Dedifferentiated amniotic fluid mesenchymal stem cell (primary cell): ENCODE results near the gene TCAF2.
"Not testable (repeated sequence)": the region's sequence is repeated elsewhere in the genome, so short reads cannot be mapped to it uniquely, and the experiment has no call there.

Source experiments
- DNase-seq: peaks from one replicate; pipeline ENCODE4 v3.0.0-alpha.2; 2016; ENCODE audit errors: extremely low spot score

Gene TCAF2

GRCh38 chr7:143620646-143621045, at the start of gene TCAF2:
TCAF2 (plus strand) TSS chr7:143620974.
- not testable (repeated sequence) for DNase-seq

- DNase-seq, result not testable (repeated sequence)
Observed at GRCh38 chr7:143571501-143571900, 49.3 kb upstream of the TCAF2 start, which contains the start of gene CTAGE15. CTAGE15 (plus strand) TSS chr7:143571801; CDS start chr7:143571818, 17 bp downstream.

GRCh38 chr7:143588183-143588582, 32.6 kb upstream of the TCAF2 start:
- not testable (repeated sequence) for DNase-seq

DNA sequence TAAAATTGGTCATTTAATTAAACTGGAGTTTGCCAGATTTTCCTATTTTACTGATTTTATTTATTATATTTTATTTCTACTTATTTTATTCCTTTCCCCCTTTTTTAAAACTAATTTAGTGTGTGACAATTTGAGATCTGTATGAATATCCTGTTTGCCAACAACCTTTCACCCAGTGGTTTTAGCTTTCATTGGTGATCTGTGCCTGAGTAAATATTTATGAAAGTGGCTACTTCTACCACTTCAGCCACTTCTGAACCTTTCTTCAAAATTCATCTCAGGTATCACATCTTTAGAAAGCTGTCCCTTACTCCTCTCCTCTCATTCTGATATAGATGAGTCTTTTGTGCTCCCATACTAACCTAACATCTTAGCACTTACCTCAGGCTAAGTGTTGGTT, 30.9 kb upstream of the TCAF2 start:
- DNase-seq, result not testable (repeated sequence)

GRCh38 chr7:143598086-143598485, 22.7 kb upstream of the TCAF2 start:
- DNase-seq, result not testable (repeated sequence)

GRCh38 chr7:143603549-143603948, 17.2 kb upstream of the TCAF2 start:
- DNase-seq, result not testable (repeated sequence)

GRCh38 chr7:143606088-143606487, 14.7 kb upstream of the TCAF2 start:
- DNase-seq, result not testable (repeated sequence)

DNA sequence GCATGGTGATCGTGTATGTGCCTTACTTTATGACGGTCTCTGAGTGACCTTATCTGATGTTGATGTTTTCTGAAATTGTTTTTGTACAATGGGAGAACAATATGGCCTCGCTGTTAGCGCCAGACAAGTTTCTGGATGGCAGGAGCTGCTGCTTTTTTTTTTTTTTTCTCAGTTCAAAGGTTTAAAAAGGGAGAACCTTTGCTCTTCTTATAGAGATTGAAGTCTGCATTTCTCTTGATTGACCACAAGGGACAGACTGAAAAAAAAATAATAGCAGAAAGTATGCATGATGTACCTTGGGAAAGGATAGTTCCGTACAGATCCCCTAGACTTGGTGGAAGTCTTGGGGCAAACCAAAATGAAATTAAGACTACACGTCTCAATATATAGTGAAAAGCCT, 5.2 kb upstream of the TCAF2 start:
- DNase-seq, result peak; percentile 12

DNA sequence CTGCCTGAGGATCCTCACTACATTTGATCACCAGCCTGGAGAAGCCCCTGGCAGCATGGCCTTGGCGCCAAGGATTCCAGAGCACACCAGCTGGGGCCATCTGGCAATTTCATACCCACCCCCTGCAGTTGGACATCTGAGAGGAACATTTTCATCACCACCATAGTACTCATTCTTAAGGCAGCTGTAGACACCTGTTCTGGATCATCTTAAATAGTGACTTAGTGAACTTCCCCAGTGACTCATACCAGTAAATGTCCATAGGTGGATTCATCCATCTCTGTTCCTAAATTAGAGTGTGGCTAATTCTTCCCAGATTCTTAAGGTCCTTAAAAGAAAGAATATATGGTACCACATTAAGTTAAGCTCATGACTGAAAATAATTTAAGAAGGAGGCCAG, 3.6 kb upstream of the TCAF2 start:
- DNase-seq, result not testable (repeated sequence)

GRCh38 chr7:143620058-143620457, 716 bp upstream of the TCAF2 start:
- not testable (repeated sequence) for DNase-seq

- DNase-seq, result not testable (repeated sequence)
Observed at GRCh38 chr7:143621175-143621574, 401 bp downstream of the TCAF2 start.

DNA sequence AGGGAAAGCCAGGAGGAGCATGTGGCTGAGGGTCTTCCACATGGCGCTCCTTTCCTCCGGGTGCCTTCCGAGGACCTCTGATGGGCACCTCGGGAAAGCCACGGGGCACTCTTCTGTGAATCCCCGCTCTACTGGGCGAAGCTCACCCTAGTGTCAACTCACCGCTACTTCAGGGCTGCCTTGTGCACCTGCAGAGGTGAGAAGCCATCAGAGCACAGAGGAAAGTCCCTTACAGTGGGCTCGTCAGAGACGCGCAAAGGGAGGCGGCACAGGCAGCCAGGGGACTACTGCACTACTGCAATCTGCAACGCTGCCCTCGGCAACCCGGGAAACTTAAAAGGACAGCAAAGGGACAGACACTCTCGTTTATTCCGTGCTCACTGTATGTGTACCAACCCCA, 1.4 kb downstream of the TCAF2 start:
- DNase-seq, result not testable (repeated sequence)

- DNase-seq, result not testable (repeated sequence)
Observed at GRCh38 chr7:143630653-143631052, 9.9 kb downstream of the TCAF2 start.

GRCh38 chr7:143632506-143632905, 11.7 kb downstream of the TCAF2 start:
- not testable (repeated sequence) for DNase-seq

DNA sequence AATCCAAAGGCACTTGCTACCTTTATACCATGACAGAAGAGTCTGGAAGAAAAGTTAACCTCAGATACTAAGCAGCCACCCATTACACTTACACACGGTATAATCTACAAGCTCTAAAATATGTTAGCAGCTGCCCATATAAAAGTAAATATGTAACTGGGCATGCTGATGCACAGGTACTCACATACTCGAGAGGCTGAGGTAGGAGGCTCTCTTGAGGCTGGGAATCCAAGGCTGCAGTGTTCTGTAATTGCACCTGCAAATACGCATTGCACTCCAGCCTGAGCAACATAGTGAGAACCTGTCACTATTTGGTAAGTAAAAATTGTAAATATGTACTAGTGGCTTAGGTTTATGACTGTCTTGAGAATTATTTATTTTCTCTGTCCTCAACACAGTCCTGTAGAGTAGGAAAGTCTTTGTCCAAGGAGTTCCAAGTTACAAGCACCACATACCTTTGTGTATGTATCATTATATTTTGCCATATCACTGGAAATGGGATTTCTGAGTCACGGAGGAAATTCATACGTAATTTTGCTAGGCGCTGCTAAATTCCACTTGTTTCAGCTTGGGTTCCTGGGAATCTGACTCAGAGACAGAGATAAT, 12.3 kb downstream of the TCAF2 start:
- not testable (repeated sequence) for DNase-seq

- not testable (repeated sequence) for DNase-seq
Observed at GRCh38 chr7:143635364-143636240, 14.8 kb downstream of the TCAF2 start.

- DNase-seq, result not testable (repeated sequence)
Observed at GRCh38 chr7:143639372-143639771, 18.6 kb downstream of the TCAF2 start.

GRCh38 chr7:143640528-143641189, 19.9 kb downstream of the TCAF2 start:
- not testable (repeated sequence) for DNase-seq

- not testable (repeated sequence) for DNase-seq
Observed at GRCh38 chr7:143646598-143646997, 25.8 kb downstream of the TCAF2 start.

DNA sequence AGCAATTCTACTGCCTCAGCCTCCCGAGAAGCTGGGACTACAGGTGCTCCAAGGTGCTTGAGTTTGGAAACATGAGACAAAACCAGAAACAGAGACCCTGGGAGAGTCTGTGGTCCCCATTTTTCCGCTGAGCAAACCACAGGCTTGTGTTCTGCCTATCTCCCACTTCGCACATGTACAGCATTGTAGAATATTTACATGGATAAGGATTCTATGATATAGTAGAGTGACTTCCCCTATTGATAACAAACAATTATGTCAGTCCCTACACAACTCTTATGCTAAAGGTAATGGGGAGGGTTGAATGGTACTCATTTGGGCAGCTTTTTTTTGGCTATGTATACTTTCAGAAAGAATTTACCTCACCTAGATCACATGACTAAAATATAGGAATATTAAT, 29.1 kb downstream of the TCAF2 start:
- not testable (repeated sequence) for DNase-seq

GRCh38 chr7:143650447-143650846, 29.7 kb downstream of the TCAF2 start:
- not testable (repeated sequence) for DNase-seq
